HG03521 (cell line): Measurements from ENCODE around the gene RAB40B.
"Not testable (repeated sequence)": the region's sequence is repeated elsewhere in the genome, so short reads cannot be mapped to it uniquely, and the experiment has no call there.

Experiments used
- ATAC-seq: cut with Tn5 transposase; IDR thresholded peaks from one replicate; pipeline ENCODE4 v1.9.1; 2021; ENCODE audit warnings: mild to moderate bottlenecking, moderate library complexity; ENCODE audit not compliant: unreplicated experiment

The RAB40B gene

GRCh38 chr17:82698065-82698973 is at the start of gene RAB40B:
Gene RAB40B, minus strand, starts transcription at chr17:82698698. Its CDS starts 102 bp downstream, at chr17:82698596.
- peak; percentile 95 for ATAC-seq

- ATAC-seq: no peak
Measured at GRCh38 chr17:82745524-82745923, 47.0 kb upstream of the RAB40B start.

GRCh38 chr17:82744736-82745135 is 46.2 kb upstream of the RAB40B start:
- ATAC-seq: not testable (repeated sequence)

GRCh38 chr17:82743344-82744219 is 45.1 kb upstream of the RAB40B start:
- no peak for ATAC-seq

GRCh38 chr17:82740906-82741759 is 42.6 kb upstream of the RAB40B start:
- no peak for ATAC-seq

GRCh38 chr17:82737967-82738877 is 39.7 kb upstream of the RAB40B start:
- no peak for ATAC-seq

GRCh38 chr17:82736511-82737185 is 38.1 kb upstream of the RAB40B start:
- no peak for ATAC-seq

GRCh38 chr17:82734987-82735866 is 36.7 kb upstream of the RAB40B start, which contains the start of gene FN3K:
Gene FN3K, plus strand, starts transcription at chr17:82735615. Its CDS starts 22 bp downstream, at chr17:82735637.
- ATAC-seq: no peak

- ATAC-seq: no peak
Measured at GRCh38 chr17:82732118-82732743, 33.7 kb upstream of the RAB40B start.

GRCh38 chr17:82729479-82730260 is 31.2 kb upstream of the RAB40B start:
- ATAC-seq: no peak

GRCh38 chr17:82726427-82726826 is 27.9 kb upstream of the RAB40B start:
- ATAC-seq: no peak

- ATAC-seq: no peak
Measured at GRCh38 chr17:82723169-82723807, 24.8 kb upstream of the RAB40B start.

- no peak for ATAC-seq
Measured at GRCh38 chr17:82722341-82723013, 24.0 kb upstream of the RAB40B start.

- no peak for ATAC-seq
Measured at GRCh38 chr17:82720204-82720603, 21.7 kb upstream of the RAB40B start.

GRCh38 chr17:82718986-82719685 is 20.6 kb upstream of the RAB40B start:
- ATAC-seq: no peak
